ENCODE data around the gene COPZ2. TPM values are rescaled to one million over a fixed set of nuclear protein-coding genes. Genes with fewer than 3 reads are reported as not detected.

COPZ2 gene
- total and polyA plus RNA-seq, 9 of the 15 experiments (the other 6 are each of a cell fraction or from before 2014, with no cell fraction given), result 0.22 to 0.49 TPM; not detected in 7

DNA sequence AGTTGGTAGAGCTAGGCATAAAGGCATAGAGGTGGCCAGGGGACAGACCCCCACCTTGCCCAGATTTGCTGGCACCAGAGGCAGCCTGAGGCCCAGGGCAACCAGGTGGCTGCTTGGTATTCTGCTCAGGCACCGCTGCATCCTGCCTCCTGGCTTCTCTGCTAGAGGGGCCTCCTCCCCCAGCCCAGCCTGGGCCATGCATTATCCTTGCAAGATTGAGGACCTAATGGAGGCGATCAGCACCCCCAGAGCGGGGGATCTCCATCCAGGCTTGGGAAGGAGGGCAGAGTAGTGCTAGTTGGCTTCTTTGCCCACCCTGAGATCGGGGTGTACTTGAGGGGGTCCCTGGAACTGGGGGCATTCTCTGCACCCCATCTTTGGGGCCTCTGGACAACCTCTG is 42.9 kb downstream of the COPZ2 start:
- intact Hi-C loops (cut with micrococcal nuclease) (no loop called here), in situ Hi-C loops (cut with MboI) (no loop called here)
- CTCF ChIA-PET (ENCODE audit: low intra/inter-chr PET ratio), result no interaction called here
- Histone ChIP-seq H4K20me1 (replicated peaks; ENCODE audit: control insufficient read depth, insufficient read depth, low read length) (no peaks in the 10 kb centered on the region), H3K36me3 (ENCODE audit: control insufficient read depth, insufficient read depth, low read length) (no peaks in the 10 kb centered on the region), H3K79me2 (ENCODE audit: control insufficient read depth, insufficient read depth, low read length) (no peaks in the 10 kb centered on the region), H3K4me2 (ENCODE audit: insufficient read depth, low read length) (no peak overlapping the region), H3K4me3 (no peak overlapping the region), H3K9me1 (ENCODE audit: control insufficient read depth, insufficient read depth, low read length) (no peaks in the 10 kb centered on the region), H2AFZ (ENCODE audit: low read depth, low read length) (no peak overlapping the region), H3K4me1 (replicated peaks in 1 of 2; ENCODE audit: control insufficient read depth in 2 of 2, insufficient read depth in 2 of 2, low read length in 2 of 2) (peaks cover 26 to 32% of the 10 kb centered on the region in 2 experiments), H3K27ac (ENCODE audit: extremely low read depth, low read depth, low read length) (no peak overlapping the region), H3K9ac (ENCODE audit: insufficient read depth in 1 of 2, low read depth in 2 of 2, low read length in 2 of 2) (peak overlapping the region in 1 of 2 experiments; percentile 36; a peak in 1 of 4 replicates), H3K9me3 (replicated peaks; ENCODE audit: control insufficient read depth, insufficient read depth, low read depth, low read length) (no peaks in the 10 kb centered on the region), H3K27me3 (ENCODE audit: control insufficient read depth in 2 of 2, insufficient read depth in 2 of 2, low read length in 2 of 2) (no peaks in the 10 kb centered on the region)
- no peak for FAIRE-seq
- DNase-seq (ENCODE audit: extremely low read depth in 1 of 4, low spot score in 3 of 4), result no peak
- BruUV-seq (replicated peaks), result no TSS peak
- 45% methylated on average over 3 of the region's 4 CpGs for WGBS (ENCODE audit: insufficient coverage, low coverage, missing lambda C conversion rate)
- POLR2A ChIA-PET, result interaction anchor here (0.7 to 1.7 kb wide), 5 partner anchors 8 to 111 kb away, joined by 3 to 4 read pairs (median 3); no protein-coding TSS in a partner anchor
- no peak for ATAC-seq
- no peak for TF ChIP-seq RB1 (IDR thresholded peaks at IDR 0.05; ENCODE audit: low read depth)
- TF ChIP-seq, protein P1, sequence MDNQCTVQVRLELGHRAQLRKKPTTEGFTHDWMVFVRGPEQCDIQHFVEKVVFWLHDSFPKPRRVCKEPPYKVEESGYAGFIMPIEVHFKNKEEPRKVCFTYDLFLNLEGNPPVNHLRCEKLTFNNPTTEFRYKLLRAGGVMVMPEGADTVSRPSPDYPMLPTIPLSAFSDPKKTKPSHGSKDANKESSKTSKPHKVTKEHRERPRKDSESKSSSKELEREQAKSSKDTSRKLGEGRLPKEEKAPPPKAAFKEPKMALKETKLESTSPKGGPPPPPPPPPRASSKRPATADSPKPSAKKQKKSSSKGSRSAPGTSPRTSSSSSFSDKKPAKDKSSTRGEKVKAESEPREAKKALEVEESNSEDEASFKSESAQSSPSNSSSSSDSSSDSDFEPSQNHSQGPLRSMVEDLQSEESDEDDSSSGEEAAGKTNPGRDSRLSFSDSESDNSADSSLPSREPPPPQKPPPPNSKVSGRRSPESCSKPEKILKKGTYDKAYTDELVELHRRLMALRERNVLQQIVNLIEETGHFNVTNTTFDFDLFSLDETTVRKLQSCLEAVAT (IDR thresholded peaks at IDR 0.05), result no peak
- no peak for TF ChIP-seq RHOXF2B (CRISPR knock-in tag; conservative IDR thresholded peaks at IDR 0.05)
- TF ChIP-seq KAT7 (CRISPR knock-in tag; IDR thresholded peaks at IDR 0.05; ENCODE audit: borderline replicate concordance), result no peak
- no peak for TF ChIP-seq ZNF584 (CRISPR knock-in tag; IDR thresholded peaks at IDR 0.05; ENCODE audit: low read depth)
- no peak for TF ChIP-seq ATF7 (IDR thresholded peaks at IDR 0.05)
- TF ChIP-seq, protein P2, sequence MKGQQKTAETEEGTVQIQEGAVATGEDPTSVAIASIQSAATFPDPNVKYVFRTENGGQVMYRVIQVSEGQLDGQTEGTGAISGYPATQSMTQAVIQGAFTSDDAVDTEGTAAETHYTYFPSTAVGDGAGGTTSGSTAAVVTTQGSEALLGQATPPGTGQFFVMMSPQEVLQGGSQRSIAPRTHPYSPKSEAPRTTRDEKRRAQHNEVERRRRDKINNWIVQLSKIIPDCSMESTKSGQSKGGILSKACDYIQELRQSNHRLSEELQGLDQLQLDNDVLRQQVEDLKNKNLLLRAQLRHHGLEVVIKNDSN (CRISPR knock-in tag; IDR thresholded peaks at IDR 0.05), result no peak
- TF ChIP-seq ZNF184 (CRISPR knock-in tag; IDR thresholded peaks at IDR 0.05), result no peak
- TF ChIP-seq, protein P3, sequence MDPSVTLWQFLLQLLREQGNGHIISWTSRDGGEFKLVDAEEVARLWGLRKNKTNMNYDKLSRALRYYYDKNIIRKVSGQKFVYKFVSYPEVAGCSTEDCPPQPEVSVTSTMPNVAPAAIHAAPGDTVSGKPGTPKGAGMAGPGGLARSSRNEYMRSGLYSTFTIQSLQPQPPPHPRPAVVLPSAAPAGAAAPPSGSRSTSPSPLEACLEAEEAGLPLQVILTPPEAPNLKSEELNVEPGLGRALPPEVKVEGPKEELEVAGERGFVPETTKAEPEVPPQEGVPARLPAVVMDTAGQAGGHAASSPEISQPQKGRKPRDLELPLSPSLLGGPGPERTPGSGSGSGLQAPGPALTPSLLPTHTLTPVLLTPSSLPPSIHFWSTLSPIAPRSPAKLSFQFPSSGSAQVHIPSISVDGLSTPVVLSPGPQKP (CRISPR knock-in tag; IDR thresholded peaks at IDR 0.05), result no peak
- no peak for TF ChIP-seq XRCC3 (IDR thresholded peaks at IDR 0.05)
- no peak for TF ChIP-seq POLR2H (tag; IDR thresholded peaks at IDR 0.05; ENCODE audit: low read depth)
- no peak for TF ChIP-seq ZNF583 (CRISPR knock-in tag; IDR thresholded peaks at IDR 0.05)
- TF ChIP-seq, protein P4, sequence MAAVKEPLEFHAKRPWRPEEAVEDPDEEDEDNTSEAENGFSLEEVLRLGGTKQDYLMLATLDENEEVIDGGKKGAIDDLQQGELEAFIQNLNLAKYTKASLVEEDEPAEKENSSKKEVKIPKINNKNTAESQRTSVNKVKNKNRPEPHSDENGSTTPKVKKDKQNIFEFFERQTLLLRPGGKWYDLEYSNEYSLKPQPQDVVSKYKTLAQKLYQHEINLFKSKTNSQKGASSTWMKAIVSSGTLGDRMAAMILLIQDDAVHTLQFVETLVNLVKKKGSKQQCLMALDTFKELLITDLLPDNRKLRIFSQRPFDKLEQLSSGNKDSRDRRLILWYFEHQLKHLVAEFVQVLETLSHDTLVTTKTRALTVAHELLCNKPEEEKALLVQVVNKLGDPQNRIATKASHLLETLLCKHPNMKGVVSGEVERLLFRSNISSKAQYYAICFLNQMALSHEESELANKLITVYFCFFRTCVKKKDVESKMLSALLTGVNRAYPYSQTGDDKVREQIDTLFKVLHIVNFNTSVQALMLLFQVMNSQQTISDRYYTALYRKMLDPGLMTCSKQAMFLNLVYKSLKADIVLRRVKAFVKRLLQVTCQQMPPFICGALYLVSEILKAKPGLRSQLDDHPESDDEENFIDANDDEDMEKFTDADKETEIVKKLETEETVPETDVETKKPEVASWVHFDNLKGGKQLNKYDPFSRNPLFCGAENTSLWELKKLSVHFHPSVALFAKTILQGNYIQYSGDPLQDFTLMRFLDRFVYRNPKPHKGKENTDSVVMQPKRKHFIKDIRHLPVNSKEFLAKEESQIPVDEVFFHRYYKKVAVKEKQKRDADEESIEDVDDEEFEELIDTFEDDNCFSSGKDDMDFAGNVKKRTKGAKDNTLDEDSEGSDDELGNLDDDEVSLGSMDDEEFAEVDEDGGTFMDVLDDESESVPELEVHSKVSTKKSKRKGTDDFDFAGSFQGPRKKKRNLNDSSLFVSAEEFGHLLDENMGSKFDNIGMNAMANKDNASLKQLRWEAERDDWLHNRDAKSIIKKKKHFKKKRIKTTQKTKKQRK (IDR thresholded peaks at IDR 0.05; ENCODE audit: borderline replicate concordance, low read depth, low read length), result no peak
- TF ChIP-seq, protein P5, sequence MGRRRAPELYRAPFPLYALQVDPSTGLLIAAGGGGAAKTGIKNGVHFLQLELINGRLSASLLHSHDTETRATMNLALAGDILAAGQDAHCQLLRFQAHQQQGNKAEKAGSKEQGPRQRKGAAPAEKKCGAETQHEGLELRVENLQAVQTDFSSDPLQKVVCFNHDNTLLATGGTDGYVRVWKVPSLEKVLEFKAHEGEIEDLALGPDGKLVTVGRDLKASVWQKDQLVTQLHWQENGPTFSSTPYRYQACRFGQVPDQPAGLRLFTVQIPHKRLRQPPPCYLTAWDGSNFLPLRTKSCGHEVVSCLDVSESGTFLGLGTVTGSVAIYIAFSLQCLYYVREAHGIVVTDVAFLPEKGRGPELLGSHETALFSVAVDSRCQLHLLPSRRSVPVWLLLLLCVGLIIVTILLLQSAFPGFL (CRISPR knock-in tag; IDR thresholded peaks at IDR 0.05), result no peak
- TF ChIP-seq HIVEP1 (CRISPR knock-in tag; IDR thresholded peaks at IDR 0.05), result no peak
- no peak for TF ChIP-seq KLF13 (tag; IDR thresholded peaks at IDR 0.05; ENCODE audit: borderline replicate concordance, low read depth)

Data from K562 (cell line).